Testis (tissue), 2 donors: ENCODE measurements around the gene TMEM169.
A peak's percentile ranks its signal among the peaks of the same experiment; 100 is the strongest.

Experiments used
- POLR2A ChIP-seq: fragments of 450-650 bp; IDR thresholded peaks from one replicate; pipeline ENCODE4 v1.6.1; 2017; ENCODE audit warnings: antibody characterized with exemption, mild to moderate bottlenecking, moderate library complexity
- TF ChIP-seq, protein P1 (sequence below), 3 experiments: fragments of 450-650 bp in 2 of 3; fragments of 200-600 bp in 1 of 3; sonication (generic) in 1 of 3; IDR thresholded peaks; one replicate each; pipeline ENCODE4 v1.5.1; 2016 to 2019; ENCODE audit warnings: antibody characterized with exemption in 3 of 3, mild to moderate bottlenecking in 2 of 3, moderate library complexity in 1 of 3

- TF ChIP-seq, protein P1, sequence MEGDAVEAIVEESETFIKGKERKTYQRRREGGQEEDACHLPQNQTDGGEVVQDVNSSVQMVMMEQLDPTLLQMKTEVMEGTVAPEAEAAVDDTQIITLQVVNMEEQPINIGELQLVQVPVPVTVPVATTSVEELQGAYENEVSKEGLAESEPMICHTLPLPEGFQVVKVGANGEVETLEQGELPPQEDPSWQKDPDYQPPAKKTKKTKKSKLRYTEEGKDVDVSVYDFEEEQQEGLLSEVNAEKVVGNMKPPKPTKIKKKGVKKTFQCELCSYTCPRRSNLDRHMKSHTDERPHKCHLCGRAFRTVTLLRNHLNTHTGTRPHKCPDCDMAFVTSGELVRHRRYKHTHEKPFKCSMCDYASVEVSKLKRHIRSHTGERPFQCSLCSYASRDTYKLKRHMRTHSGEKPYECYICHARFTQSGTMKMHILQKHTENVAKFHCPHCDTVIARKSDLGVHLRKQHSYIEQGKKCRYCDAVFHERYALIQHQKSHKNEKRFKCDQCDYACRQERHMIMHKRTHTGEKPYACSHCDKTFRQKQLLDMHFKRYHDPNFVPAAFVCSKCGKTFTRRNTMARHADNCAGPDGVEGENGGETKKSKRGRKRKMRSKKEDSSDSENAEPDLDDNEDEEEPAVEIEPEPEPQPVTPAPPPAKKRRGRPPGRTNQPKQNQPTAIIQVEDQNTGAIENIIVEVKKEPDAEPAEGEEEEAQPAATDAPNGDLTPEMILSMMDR (IDR thresholded peaks at IDR 0.05) = peak; percentile 60 to 91 (median 83)
- TF ChIP-seq POLR2A = no peak
Measured at GRCh38 chr2:216034065-216034464, 47.7 kb upstream of the TMEM169 start.
